HuH-7.5 (cell line): ENCODE results near the gene EPN3.

ENCODE experiments used
- DNase-seq: peaks from one replicate; pipeline ENCODE4 v3.0.0; 2011; ENCODE audit warnings: low spot score

EPN3 gene

GRCh38 chr17:50590946-50591737, 58.6 kb downstream of the EPN3 start:
- DNase-seq = no peak

- no peak for DNase-seq
Measured at GRCh38 chr17:50593321-50593720, 60.8 kb downstream of the EPN3 start.
